HG02981 (cell line): Measurements from ENCODE around the gene RHD.
"Not testable (repeated sequence)": the region's sequence is repeated elsewhere in the genome, so short reads cannot be mapped to it uniquely, and the experiment has no call there.

Experiments
- ATAC-seq: cut with Tn5 transposase; IDR thresholded peaks from one replicate; pipeline ENCODE4 v1.9.1; 2021; ENCODE audit warnings: mild to moderate bottlenecking, moderate library complexity; ENCODE audit not compliant: unreplicated experiment

The RHD gene

DNA sequence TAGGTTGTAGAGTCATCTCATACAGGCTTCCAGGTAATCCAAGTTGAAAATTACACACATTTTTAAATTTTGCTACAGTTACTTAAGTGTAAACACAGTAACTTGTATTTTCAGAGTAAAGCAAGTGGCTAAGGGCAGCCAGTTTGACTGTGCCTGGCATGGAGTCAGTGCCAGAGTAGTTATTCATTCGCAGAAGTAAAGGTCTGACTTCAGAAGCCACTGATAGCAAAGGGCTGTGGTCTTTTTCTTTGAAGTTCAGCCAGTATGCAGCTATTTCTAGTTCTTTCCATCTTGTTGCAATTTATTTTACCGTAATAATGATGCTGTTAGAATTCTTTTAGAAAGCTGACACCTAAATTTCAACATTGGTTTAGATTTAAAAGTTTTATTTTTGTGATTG, 75.2 kb downstream of the RHD start:
- no peak for ATAC-seq

DNA sequence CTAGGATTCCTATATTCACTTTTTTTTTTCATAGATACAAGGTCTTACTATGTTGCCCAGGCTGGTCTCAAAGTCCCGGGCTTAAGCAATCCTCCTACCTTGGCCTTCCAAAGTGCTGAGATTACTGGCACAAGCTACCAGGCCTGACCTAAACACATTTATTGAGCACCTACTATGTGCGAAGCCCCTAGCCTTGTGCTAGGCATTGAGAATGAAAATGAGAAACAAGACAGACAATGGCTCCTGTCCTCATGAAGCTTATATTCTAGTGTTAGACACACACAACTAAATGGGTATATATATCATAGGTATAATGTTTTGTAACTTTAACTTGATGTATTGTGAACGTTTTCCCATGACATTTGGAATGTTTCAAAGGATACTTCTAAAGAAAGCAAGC, 77.3 kb downstream of the RHD start:
- ATAC-seq: no peak

DNA sequence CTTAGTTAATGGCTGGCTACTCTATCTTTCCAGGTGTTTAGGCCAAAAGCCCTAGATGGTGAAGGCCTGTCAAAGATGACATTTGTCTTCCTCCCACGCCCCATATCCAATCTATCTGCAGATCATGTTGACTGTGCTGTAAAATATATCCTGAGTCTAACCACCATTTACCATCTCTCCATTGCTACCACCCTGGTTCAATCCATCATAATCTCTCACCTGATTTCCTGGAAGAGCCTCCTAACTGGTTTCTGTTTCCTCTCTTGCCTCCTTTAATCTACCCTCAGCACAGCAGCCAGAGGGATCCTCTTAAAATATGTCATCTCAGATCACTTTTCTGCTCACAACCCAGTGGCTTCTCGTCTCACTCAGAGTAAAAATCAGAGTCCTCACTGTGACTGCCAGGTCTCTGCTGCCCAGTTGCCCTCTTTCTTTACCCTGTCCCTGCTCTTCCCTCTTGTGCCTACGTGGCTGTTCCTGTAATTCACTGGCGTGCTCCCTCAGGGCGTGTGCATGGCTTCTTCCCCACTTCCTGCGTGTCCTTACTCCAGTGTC, 83.6 kb downstream of the RHD start:
- ATAC-seq: no peak

DNA sequence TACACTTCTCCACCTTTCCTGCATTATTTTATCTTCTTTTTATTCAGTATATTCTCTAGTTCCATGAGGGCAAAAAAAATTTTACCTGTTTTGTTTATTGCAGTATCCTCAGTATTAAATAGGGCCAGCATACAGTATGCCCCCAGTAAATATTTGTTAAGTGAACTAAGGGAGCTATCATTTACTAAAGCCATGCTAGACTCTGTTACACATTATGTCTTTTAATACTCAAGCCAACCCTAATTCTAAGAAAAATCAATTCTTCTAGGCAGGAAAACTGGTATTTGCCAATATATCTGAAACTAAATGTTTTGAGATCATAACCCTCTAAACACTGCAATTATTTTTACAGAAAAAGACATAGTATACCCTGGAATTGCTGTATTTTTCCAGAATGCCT, 84.1 kb downstream of the RHD start:
- ATAC-seq: no peak

DNA sequence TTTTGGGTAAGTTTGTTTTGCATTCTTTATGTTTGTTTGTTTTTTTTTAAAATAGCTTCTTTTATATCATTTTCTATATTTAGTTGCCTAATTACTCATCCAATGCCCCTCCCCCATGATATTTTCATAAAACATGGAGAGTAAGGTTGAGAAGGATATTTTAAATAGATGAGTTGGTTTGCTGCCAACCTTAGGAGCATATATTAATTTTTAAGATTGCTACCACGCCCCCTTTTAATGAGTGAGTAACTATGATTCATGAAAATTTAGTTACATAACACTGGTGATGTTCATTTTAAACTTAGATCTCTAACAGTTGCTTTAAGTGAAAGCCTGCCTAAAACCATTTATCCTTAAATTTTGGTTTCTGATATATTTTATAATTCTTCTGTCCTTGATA, 84.5 kb downstream of the RHD start:
- ATAC-seq: no peak

DNA sequence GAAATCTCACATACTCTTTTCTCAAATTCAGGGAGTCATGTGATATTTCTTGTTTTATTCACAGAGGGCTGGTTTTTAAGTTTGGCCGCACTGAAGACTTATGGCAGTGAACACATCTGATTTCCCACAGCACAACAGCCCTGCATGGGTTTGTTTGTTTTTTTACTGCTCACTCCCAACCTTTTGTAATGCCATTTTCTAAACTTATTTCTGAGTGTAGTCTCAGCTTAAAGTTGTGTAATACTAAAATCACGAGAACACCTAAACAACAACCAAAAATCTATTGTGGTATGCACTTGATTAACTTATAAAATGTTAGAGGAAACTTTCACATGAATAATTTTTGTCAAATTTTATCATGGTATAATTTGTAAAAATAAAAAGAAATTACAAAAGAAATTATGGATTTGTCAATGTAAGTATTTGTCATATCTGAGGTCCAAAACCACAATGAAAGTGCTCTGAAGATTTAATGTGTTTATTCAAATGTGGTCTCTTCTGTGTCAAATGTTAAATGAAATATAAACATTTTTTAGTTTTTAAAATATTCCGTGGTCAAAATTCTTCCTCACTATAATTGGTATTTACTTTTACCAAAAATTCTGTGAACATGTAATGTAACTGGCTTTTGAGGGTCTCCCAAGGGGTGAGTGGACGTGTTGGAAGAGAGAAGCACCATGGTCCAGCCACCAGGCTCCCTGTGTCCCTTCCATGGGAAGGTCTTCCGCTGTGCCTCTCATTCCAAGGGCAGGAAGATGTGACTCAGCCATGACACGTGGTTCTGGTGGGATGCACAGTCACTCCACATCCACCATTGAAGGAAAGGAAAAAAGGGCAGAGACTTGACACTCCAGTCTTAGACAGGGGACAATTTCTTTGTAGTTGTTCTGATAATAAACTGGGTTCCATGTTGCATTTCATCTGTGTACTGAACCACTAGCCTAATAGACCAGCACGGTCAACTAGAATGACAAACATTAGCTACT, 88.6 kb downstream of the RHD start:
- ATAC-seq: no peak

DNA sequence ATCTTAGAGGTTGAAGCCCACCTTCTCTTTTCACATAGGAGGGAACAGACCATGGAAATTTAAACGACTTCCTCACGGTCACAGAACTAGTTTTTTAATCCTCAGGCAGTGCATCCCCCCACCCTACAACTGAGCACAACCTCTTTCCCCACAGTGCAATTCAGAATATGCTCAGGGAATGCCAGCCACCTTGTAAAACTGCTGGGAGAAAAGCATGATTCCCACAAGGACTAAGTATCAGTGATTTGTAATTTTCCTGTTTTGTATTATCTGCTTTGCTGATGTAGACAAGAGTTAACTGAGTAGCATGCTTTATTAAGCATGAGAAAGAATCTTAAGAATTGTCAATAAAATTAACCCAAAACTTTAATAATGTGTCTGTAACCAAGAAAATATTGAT, 89.6 kb downstream of the RHD start:
- ATAC-seq: no peak

DNA sequence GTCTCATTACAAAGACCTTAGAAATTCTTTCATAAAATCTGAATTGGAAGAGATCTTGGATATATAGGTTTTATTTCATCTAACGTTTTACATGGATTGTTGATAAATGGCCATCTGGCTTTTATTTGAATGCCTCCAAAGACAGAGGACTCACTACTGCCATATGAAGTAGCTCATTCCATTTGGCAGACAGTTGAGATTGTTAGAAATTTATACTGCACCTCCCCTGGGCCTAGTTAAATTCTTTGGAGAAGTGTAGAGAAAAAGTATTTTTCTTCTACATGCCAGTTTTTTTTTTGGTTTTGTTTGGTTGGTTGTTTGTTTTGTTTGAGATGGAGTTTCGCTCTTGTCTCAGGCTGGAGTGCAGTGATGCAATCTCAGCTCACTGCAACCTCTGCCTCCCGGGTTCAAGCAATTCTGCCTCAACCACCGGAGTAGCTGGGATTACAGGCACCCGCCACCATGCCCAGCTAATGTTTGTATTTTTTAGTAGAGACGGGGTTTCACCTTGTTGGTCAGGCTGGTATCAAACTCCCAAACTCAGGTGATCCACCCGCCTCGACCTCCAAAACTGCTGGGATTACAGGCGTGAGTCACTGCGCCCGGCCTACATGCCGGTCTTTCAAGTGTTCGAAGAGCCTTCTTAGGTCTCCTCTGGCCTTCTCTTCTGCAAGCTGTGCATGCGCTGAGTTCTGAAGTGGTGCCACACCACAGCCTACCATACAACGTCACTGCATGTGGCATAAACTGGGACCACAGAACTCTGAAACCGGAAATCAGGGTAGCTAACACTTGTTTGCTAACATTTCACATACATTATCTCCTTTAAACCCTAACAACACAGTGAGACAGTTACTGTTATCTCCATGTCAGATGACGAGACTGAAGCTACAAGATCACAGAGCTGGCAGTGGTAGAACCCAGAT, 90.6 kb downstream of the RHD start:
- not testable (repeated sequence) for ATAC-seq

DNA sequence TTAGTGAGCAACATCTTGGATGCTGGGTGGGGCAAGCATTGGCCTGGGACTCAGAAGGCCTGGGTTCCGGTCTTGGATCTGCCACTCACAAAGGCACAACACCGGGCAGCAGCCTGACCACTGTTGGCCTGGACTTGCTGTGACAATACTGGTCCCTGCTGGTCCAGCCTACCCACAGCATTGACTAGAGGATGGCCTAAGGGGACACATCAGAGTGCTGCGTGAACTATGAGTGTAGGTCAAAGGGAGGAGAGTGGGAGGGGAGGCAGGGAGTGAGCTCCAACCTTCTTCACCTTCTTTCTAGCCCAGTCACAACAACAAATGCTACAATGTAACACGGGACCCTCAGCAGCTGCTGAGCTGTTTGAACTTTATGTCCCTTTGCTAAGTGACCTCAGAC, 96.9 kb downstream of the RHD start:
- ATAC-seq: no peak

DNA sequence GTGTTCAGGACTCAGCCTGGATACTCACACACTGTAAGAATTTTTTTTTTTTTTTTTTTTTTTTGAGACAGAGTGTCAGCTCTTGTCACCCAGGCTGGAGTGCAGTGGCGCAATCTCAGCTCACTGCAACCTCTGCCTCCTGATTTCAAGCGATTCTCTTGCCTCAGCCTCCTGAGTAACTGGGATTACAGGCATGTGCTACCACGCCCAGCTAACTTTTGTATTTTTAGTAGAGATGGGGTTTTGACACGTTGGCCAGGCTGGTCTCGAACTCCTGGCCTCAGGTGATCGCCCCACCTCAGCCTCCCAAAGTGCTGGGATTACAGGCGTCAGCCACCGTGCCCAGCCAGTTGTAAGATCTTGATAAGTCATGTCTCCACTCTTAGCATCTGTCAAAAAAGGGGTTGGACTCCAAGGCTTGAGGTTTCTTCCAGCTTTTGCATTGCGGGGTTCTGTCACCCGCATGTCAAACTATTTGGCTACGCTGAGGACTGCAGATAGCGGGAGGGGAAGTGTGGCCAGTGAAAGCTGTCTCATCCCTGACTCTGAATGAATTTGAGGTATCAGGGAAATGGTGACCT, 97.5 kb downstream of the RHD start:
- ATAC-seq: not testable (repeated sequence)

DNA sequence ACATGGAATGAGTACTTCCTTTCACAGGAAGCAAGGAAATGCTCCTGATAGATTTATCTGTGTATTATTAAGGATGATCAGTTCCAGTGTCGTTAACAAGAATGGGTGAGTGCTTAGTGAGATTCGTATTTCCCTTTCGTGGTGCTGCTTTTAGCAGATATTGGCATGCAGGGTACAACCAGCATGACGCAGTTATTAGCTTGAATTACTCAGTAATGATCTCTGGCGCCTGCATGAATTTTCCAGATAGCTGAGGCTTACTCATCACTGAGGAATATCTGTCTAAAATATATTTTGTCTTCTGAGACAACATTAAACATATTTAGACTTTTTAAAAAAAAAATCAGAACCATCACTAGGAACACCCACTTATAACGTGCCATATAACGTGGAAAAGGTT, 99.4 kb downstream of the RHD start:
- ATAC-seq: not testable (repeated sequence)

DNA sequence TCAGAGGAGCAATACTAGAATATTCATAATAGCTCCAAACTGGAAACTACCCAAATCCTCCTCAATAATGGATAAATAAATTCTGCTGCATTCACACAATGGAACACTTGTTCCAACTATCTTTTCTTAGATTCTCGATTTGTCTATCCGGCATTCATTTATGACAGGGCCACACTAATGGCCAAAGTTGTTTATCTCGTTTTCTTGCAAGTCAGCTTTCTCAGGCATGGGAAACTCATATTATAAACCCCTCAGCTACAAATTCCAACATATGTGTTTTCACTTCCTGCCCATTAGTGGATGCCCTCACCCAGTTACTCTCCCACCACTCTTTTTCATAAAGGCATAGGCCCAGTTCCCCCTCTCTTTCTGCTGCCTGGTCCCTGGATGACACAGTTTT, 106.1 kb downstream of the RHD start:
- not testable (repeated sequence) for ATAC-seq
